Activated CD4-positive, alpha-beta T cell treated with anti-CD3 and anti-CD28 coated beads, Interleukin-2, amount 50 U/mL, for 1 hour (primary cell): Measurements from ENCODE around the gene ABCC3.
"Not testable (repeated sequence)": the region's sequence is repeated elsewhere in the genome, so short reads cannot be mapped to it uniquely, and the experiment has no call there.

Experiments
- DNase-seq: peaks from one replicate; pipeline ENCODE4 v3.0.0-alpha.2; 2020

ABCC3 gene

GRCh38 chr17:50672071-50672470 is 37.4 kb downstream of the ABCC3 start:
- DNase-seq: no peak

DNA sequence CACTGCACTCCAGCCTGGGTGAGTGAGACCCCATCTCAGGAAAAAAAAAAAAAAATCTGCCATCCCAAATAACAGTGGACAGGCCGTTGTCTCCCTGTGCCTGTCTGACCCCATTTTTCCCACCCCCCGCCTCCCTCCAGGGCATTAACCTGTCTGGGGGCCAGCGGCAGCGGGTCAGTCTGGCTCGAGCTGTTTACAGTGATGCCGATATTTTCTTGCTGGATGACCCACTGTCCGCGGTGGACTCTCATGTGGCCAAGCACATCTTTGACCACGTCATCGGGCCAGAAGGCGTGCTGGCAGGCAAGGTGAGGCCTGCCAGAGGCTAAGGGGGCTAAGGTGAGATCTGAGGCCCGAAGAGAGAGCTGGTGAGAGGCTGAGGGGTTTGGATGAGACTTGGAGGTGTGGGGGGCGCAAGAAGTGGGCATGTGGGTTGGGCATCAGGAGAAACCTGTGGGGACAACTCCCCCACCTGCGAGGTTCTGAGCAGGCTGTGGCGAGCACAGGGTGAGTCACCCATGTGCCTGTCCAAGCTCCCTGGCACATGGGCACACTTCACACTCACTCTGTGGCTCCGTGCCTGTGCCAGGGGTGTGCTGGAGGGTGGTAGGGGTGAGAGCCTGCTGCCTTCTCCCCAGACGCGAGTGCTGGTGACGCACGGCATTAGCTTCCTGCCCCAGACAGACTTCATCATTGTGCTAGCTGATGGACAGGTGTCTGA is 38.3 kb downstream of the ABCC3 start:
- DNase-seq: no peak

GRCh38 chr17:50675190-50675589 is 40.5 kb downstream of the ABCC3 start:
- no peak for DNase-seq

DNA sequence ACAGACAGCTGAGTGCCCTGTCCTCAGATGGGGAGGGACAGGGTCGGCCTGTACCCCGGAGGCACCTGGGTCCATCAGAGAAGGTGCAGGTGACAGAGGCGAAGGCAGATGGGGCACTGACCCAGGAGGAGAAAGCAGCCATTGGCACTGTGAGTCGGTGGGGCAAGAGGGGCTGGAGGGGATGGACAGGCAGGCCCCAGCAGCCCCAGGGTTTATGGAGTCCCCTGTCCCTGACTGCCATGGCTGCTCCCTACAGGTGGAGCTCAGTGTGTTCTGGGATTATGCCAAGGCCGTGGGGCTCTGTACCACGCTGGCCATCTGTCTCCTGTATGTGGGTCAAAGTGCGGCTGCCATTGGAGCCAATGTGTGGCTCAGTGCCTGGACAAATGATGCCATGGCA is 40.9 kb downstream of the ABCC3 start:
- no peak for DNase-seq

- no peak for DNase-seq
Observed at GRCh38 chr17:50676065-50676975, 41.6 kb downstream of the ABCC3 start.

DNA sequence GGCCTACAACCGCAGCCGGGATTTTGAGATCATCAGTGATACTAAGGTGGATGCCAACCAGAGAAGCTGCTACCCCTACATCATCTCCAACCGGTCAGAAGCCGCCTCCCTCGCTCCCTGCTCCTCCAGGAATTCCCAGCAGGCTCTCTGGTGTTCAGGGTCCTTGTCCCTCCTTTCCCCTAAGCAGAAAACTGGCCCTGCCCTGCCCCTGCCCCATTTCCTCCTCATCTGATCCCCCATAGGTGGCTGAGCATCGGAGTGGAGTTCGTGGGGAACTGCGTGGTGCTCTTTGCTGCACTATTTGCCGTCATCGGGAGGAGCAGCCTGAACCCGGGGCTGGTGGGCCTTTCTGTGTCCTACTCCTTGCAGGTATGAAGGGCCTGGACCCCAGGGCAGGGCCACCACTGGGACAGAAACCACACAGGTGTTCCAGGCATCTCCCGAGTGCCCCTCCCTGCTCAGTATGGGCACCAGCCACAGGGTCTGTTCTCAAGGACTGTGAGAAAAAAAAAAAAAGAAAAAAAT is 43.2 kb downstream of the ABCC3 start:
- no peak for DNase-seq

DNA sequence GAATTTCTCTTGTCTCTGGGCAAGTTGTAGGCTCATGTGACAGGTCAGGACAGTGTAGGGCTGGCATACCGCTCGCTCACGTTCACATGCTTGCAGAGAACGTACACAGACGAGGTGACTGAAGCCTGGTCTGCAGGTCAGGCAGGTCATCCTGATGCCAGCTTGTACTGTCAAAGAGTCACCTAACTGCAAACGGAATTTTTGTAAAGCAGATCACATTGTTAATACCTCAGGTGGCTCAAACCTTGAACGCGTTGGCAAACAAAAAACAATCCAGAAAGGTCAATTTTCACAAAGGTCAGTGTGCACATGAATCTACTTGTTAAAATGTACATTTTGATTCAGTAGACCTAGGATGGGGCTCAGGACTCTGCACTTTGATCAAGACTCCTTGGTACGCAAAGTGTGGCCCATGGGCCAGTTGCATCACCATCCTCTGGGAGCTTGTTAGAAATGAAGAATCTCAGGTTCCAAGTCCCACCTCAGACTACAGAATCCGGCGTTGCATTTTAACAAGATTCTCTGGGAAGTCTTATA is 44.4 kb downstream of the ABCC3 start:
- DNase-seq: no peak

DNA sequence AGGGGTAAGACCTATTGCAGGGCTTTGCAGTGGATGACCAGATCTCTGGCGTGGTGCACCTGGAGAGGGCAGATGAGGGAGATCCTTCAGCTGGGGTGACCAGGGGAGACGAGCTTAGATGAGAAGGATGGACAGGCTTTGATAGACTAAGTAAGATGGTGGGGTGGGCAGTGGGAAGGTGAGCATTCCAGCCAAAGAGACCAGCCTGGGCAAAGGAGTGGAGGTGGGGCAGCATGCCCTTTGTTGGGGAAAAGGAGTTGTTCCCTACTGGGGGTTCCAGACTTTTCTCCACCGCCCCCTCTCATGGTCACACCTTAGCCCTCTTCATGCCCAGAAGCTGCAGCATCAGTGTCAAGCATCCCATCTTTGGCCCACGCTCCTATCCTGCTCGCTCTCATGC is 45.4 kb downstream of the ABCC3 start:
- DNase-seq: no peak

- not testable (repeated sequence) for DNase-seq
Observed at GRCh38 chr17:50680543-50681262, 46.0 kb downstream of the ABCC3 start.

DNA sequence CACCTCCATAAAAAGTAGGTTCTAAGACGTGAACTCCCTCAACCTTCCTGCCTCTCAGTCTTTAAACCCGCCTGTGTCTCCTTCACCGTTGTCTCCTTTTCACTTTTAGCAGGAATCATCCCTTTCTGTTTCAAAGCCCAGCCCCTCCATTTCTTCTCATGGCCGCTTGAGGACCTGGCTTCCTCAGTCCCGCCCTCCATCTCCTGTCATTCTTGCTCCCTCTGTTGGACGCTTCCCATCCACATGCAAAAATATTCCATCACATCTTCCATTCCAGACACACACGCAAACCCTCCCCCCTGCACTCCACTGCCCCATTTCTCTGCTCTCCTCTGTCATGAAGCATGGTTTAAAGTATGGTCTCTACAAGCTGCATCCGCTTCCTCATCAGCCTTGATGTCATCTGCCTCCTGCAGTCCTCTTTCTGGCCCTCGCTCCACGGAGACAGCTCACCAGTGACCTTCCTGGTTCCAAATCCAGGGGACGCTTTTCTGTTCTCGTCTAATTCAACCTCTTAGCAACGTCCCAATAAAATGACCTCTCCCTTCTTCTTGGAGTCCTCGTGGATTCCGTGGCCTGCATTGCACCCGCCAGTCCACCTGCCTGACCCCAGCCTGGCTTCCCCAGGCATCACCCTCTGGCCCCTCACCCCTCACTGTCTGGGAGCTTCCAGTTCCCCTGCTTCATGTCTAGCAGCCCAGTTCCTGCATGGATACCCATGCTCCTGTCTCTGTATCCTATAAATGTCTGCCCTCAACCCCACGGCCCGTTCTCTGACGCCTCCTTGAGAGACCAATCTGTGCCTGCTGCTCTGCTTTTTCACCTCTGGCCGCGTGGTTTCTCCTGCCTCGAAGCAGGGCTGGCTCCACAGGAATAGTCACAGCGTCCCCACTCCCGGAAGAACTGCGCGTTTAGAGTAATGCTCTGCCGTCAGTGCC is 46.9 kb downstream of the ABCC3 start:
- no peak for DNase-seq

GRCh38 chr17:50682441-50682840 is 47.8 kb downstream of the ABCC3 start:
- no peak for DNase-seq

DNA sequence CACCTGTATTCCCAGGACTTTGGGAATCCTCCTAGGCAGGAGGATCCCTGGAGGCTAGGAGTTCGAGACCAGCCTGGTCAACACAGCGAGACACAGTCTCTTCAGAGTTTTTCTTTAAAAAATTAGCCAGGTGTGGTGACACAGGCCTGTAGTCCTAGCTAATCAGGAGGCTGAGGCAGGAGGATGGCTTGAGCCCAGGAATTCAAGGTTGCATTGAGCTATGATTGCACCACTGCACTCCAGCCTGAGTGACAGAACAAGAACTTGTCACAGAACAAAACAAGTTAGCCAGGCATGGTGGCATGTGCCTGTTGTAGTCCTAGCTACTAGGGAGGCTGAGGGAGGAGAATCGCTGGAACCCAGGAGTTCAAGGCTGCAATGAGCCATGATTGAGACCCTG is 48.3 kb downstream of the ABCC3 start:
- no peak for DNase-seq

DNA sequence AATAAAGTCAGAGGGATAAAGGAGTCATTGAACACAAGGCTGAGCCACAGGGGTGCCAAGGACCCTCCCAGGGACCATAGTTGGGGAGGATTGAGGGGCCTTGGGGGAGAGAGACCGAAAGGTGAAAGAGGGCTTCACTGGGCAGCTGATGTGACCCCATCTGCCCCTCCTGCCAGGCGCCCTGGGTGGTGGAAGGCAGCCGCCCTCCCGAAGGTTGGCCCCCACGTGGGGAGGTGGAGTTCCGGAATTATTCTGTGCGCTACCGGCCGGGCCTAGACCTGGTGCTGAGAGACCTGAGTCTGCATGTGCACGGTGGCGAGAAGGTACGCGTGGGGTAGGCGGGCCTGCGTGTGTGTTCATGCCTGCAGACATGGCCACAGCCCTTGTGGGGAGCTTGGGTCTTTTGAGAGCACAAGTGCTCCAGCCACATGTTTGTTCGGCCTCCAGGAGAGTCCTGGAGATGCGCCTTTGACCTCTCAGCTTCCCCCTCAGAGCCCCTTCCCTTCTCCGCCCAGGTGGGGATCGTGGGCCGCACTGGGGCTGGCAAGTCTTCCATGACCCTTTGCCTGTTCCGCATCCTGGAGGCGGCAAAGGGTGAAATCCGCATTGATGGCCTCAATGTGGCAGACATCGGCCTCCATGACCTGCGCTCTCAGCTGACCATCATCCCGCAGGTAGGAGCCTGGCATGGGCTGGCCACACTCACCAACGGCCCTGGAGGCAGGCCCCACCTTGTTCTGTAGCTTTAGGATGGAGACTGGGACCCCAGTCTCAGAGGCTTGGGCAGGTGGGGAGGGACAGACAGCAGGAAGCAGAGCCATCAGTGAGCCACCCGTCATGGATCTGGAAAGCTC is 49.0 kb downstream of the ABCC3 start:
- DNase-seq: no peak

DNA sequence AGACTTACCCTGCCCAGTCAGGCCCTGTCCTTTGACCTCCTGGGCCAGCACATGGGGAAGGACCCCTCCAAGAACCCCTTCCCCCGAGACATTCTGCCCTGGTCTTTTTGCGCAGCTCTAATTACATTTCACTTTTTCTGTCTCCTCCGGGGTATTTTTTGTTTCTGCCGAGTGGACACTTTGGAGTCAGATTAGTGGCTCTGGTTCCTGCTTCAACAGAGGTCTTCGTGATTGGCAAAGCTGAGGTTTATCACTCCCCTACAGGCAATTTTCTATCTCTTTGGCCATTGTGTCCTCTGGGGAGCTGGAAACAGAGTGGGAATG is 49.6 kb downstream of the ABCC3 start:
- no peak for DNase-seq

DNA sequence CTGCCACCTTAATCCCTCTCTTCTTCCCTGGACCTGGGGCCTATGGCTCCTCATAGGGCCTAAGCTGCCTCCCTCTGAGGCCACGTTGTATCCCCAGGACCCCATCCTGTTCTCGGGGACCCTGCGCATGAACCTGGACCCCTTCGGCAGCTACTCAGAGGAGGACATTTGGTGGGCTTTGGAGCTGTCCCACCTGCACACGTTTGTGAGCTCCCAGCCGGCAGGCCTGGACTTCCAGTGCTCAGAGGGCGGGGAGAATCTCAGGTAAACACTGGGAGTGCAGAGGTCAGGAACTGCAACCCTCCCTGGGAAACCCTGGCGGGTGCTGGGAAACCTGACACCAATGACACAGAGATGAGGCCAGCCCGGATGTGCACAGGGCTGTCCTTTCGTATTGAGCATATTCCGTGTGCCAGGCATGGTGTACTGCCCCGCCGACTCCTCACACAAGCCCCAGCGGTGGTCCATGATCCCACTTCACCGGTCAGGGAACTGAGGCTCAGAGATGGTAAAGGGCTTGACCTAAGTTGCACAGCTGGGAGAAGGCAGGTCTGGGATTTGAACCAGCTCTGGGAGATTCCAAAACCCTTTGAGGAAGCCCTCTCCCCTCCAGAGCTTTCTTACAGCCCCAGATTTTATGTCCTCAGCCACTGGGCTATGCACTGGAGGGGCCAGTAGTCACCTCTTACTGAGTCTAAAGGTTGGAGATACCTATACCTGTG is 50.1 kb downstream of the ABCC3 start:
- DNase-seq: no peak

- no peak for DNase-seq
Observed at GRCh38 chr17:50685334-50685665, 50.6 kb downstream of the ABCC3 start.

- DNase-seq: no peak
Observed at GRCh38 chr17:50685691-50686493, 51.2 kb downstream of the ABCC3 start.

DNA sequence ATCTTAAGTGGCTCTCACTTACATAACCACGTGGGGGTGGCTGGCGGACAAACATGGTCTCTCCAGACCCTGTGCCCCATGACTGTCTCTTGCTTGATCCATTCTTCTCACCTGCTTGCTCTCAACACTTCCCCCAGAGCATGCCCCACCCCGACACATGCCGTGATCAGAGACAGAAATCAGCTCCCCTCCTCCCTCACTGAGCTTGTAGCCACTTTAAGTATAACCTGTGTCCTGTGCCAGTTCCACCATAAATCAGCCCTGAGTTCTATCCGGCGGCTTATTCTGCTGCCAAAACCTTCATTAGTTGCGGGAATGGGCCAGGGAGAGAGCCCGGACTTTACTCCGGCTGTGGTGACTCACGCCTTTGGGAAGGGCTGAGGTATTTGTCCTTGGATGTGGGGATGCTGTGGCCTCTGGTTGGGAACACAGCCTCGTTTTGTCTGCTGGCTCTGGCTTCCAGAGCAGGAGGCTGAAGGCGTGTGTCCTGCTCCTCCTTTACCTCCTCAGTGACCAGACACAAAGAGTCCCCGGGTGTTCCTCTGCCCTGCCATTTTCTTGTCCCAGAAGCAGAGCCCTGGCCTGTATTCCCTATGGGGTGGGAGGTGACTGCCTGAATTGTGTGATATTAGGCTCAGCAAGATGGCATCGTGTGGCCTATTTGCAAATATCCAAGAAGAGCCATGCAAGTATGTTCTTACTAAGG is 52.0 kb downstream of the ABCC3 start:
- no peak for DNase-seq
